HG03432 (cell line): Measurements from ENCODE around the gene PCNX2.
"Not testable (repeated sequence)": the region's sequence is repeated elsewhere in the genome, so short reads cannot be mapped to it uniquely, and the experiment has no call there.

ENCODE experiments used
- ATAC-seq: cut with Tn5 transposase; IDR thresholded peaks from one replicate; pipeline ENCODE4 v1.9.1; 2021; ENCODE audit warnings: mild to moderate bottlenecking, moderate library complexity; ENCODE audit not compliant: unreplicated experiment

Gene PCNX2

DNA sequence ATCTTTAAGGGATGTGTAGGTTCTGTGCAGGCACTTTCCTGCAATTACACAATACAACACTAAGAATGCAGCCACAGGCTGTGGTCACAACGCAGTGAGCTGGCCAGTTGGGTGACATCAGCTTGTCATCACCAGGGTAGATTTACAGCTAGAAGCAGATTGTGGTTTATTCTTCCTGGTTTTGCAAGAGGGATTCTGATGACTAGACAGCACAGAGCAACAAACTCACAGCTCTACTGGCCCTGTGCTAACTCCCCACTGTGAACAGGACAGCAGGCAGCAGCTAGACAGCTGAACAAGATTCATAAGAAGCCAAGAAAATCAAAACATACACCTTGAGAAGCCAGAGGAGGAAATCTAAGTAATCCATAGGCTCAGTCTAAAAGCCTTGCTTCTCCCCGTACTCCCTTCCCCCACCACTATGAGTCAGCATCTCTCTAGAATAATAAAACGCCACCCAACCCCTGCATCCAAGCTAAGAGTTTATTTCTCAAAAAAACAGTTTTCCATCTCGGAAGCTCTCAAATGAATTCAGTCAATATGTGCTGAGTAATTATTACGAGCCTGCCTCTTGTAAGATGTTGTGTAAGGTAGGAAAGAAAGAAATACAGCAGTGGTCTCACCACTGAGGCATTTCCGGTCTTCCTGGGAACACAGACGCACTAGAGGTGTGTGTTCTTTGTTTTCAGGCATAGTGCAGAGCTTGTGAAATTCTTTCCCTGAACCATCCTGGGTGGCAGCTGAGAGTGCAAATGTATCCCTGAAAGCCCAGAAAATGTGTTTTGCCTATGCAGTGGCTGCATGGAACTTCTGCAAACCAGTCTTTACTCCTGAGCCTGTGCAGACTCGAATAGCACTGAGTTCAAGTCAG, 182.3 kb downstream of the PCNX2 start:
- peak; percentile 86 for ATAC-seq

DNA sequence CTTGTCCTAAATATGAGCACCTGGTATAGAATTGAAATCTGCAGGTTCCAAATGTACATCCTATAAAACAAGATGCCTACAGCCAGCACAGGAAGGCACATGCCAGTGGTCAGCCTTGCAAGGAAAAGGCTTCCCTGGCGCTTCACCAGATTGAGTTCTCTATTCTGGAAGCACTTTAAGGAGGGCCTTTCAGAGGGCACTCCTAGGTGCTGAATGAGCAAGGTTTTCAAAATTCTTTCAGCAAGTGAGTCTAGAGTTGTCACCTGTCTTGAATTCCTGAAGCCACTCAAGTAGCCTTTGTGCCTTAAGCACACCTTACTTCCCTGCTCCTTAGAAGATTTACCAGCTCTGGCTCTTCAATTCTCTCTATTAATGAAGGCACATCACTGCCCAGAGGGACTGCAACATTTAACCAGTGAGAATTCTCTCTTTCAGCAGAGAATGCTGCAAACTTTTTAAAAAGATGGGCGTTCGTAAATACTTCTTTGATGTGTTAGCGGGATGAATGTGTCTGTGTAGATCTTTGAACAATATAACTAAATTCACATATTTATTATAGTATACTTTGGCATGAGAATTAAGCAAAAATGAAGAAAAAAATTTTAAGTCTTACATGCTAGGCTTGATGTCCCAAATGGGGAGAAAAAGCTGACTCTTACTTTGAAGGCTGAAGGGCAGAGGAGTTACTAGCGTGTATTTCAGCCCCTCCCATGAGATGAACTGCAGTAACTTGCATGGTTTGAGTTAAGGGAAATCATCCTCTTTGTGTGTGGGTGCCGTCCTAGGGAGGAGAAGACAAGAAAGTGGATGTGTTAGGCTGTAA, 183.1 kb downstream of the PCNX2 start:
- ATAC-seq, result no peak

- ATAC-seq, result no peak
Observed at GRCh38 chr1:233111731-233112130, 183.8 kb downstream of the PCNX2 start.

DNA sequence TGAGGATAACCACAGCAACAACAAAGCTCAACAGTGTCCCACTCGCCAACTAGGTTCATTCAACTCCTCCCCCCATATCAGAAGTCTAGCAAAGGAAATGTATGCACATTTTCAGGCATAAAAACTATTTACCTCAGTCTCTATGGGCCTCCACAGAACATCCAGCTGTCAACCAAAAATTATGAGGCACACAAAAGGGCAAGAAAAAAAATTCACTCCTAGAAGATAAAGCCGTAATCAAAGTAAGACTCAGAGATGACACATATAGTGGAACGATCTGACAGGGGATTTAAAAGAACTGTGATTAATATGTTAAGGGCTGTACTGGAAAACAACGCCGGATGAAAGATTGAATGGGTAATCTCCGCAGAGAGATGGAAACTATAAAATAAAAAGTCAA, 186.4 kb downstream of the PCNX2 start:
- ATAC-seq, result no peak

DNA sequence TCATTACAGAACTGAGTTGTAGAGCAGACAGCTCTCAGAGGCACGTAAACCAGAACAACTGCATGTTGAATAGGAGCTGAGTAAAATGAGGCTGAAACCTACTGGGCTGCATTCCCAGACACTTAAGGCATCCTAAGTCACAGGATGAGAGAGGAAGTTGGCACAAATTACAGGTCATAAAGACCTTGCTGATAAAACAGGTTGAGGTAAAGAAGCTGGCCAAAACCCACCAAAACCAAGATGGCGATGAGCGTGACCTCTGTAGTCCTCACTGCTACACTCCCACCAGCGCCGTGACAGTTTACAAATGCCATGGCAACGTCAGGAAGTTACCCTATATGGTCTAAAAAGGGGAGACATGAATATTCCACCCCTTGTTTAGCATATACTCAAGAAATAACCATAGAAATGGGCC, 187.8 kb downstream of the PCNX2 start:
- not testable (repeated sequence) for ATAC-seq

DNA sequence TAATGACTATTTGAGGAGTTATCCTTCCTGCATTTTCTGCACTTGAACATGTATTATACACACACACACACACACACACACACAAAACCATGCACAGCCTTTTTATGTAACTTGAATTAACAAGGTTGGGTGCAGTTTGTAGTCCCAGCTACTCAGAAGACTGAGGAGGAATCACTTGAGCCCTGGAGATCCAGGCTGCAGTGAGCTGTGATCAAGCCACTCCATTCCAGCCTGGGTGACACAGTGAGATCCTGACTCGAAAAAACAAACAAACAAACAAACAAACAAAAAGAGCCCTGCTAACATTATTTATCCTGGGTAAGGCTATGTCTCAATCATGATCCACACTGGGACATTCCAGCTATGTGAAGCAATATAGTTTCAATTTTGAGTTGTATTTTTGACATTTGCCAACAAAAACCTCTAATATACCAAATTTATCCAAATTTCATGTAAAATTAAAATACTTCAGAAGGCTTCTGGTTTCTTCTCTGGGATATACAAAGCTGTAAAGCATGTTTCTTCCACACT, 188.3 kb downstream of the PCNX2 start:
- no peak for ATAC-seq

- ATAC-seq, result no peak
Observed at GRCh38 chr1:233105225-233105624, 190.3 kb downstream of the PCNX2 start.

- no peak for ATAC-seq
Observed at GRCh38 chr1:233102341-233102740, 193.2 kb downstream of the PCNX2 start.

DNA sequence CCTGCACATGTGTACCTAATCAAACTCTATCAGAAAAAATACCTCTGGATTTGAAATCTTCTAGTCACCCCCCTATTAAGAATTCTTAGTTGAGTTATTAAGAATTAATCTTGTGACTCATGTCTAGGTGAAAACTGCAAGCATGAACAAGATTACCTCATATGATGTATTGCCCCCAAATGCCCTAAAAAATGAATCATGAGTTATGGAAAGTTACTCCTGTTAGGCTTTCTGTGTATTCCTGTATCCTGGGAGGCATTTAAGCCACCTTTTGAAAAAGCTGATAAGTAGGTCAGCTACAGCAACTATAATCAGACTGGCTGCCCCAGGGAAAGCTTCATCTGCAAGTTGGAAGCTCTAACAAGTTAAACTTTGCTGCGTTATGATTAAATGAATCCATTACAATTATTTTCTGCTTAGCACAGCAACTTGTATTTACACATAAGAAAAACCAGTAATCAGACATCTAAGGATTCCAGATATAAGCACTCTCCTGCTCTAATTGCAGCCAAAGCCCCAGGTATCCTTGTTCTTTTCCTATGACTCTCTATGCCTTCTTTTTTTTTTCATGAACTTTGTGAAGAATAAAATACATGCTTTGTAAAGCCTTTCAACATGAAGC, 197.5 kb downstream of the PCNX2 start:
- ATAC-seq, result no peak

- ATAC-seq, result no peak
Observed at GRCh38 chr1:233097546-233097945, 198.0 kb downstream of the PCNX2 start.

DNA sequence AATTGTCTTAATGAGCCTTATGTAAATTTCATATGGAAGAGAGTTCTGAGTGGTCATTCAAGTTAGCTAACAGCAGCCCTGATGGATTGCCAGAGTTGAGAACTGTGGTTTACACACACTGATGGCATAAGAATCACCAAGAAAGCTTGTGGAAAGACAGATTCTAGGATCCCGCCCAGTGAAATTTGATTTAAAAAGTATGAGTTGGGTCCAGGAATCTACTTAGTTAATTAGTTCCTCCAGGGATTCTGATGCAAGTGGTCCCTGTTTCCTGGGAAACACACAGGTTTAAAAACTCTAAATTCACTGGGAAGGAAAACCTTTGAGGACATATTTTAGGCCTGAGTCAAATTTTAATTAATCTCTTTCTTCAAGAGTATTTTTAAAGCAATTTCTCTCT, 200.8 kb downstream of the PCNX2 start:
- no peak for ATAC-seq

DNA sequence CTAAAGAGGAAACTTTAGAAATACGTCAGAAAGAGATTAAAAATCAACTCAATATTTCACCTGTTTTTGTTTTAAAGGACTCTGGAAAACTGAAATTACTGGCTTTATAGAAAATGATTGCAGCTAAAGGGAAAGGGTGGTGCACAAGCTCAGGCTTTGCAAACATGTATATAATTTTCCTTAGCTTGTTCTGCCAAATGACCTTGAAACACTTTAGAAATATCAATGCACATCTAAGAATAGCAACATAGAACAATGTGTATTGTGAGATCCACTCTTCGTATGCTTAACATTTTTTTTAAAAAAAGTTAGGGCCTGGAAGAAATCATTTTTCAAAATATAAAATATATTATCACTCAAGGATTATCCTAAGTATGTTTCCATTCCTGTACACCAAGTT, 201.3 kb downstream of the PCNX2 start:
- no peak for ATAC-seq

DNA sequence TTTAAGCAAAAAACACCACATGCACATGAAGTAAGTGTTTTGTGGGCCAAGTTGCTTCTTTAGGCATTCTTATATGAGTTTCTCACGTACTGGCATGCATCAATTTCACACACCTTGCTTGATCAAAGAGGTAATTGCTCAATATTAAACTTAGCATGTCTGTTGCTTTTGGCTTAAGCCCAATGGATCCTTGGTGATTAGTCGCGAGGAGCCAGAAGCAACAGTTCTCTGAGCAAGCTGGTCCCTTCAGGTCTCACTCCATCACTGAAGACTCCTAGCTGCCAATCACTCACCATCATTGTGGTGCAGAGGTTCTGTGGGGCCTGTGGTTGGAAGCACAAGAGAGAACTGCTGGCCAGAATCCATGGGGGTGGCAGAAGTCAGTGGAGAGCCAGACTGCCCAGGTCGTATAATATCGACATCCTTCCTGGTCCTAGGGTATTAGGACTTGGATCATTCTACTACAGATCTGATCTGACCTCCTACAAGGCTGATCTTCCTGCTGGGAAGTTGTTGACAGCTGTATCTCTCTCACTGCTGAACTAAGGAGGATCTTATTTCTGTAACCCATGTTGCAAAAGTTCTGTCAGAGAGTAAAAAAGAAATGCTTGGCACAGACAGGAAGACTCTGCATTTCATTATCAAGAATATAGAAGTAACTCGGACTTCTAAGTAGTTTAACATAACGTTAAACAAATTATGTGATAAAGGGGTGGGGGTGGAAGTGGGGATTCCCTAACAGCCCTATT, 204.6 kb downstream of the PCNX2 start:
- no peak for ATAC-seq

GRCh38 chr1:233089251-233089650, 206.3 kb downstream of the PCNX2 start:
- no peak for ATAC-seq

GRCh38 chr1:233088613-233089012, 206.9 kb downstream of the PCNX2 start:
- ATAC-seq, result no peak

DNA sequence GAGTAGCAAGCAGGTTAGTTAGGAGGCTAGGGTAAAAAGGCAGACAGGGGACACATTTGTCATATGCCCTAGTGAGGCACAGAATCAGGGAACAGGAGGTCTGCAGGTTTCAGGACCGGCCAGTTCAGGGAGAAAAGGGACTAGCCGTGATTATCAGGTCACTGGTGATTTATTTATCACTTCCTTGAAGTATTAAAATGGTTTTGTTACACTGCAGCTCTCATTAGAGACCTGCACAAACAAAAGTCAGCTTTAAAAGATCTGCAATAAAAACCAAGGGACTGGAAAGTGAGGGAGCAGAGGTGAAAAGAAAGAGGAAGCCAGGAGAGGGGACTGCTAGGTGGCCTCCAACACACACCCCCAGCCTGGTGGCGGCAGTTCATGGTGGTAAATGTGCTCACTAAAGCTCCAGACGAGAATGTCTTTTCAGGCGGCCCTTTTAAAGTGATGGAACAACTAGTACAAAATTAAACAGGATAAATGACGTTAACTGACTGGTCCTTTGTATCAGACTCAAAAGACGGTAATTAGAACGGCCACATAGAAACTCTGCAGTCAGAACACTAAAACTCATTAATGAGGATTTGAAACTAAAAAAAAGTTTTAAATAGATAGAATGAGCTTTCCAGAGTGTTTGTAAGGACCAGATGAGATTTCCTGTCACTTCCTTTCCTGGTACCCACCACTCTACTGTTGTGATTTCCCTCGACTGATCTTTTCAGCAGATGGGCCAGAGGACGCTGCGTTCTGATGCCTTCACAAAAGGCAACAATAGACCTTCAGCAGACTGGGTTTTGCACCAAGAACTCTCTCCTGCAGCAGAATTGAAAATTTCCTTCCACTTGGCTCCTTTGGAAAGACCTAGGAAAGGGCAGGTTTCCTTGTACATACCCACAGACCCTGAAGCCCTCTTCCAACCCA, 208.3 kb downstream of the PCNX2 start:
- no peak for ATAC-seq

- ATAC-seq, result no peak
Observed at GRCh38 chr1:233085566-233085965, 210.0 kb downstream of the PCNX2 start.

DNA sequence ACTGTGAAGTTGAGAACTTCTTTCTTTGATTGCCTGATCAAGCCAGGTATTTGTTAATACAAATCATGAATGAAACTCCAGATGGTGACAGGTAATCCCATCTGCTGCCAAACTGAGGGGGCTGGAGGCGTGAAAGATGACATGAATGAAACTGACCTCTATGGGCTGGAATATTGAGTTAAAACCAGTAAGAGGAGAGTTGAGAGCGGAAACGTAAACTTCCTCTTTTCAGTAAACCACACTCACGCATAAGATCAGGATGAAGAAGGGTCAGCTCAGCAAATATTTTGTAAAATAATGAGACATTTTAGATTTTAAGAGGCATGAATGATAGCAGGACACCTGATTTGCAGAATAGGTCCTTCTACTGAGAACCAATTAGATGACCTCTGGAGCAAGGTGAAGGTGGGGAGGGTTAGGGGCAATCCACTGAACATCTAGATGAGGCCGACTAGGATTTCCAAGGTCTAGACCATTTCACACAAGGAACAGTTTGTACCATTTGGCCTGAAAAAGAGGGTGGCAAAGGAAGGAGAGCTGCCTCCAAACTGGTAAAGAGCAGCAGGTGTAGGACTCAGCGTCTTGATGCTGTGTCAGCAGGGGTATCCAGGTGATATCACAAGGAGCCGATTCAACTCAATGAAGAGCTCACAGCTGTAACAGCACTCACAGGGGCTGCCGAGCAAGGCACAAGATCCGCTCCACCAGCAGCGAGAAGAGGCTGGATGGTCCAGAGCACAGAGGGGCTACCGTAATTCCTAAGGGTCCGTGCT, 212.6 kb downstream of the PCNX2 start:
- ATAC-seq, result no peak

- no peak for ATAC-seq
Observed at GRCh38 chr1:233081735-233082134, 213.8 kb downstream of the PCNX2 start.
